OCI-LY1 (cell line): ENCODE results near the gene CLEC17A.

Source experiments
- H2AFZ ChIP-seq: fragments of 200-600 bp; sonication (generic), shearing (Covaris generic); 2 replicates; pipeline ENCODE4 v1.6.0; 2014; ENCODE audit warnings: antibody characterized with exemption, mild to moderate bottlenecking, low read length
- H3F3A ChIP-seq: fragments of 200-600 bp; sonication (generic), shearing (Covaris generic); 2 replicates; pipeline ENCODE4 v1.6.0; 2014; ENCODE audit warnings: mild to moderate bottlenecking, antibody characterized with exemption, low read length, moderate library complexity; ENCODE audit not compliant: insufficient read depth
- H3K27ac ChIP-seq: fragments of 200-600 bp; sonication (generic); 2 replicates; pipeline ENCODE4 v1.5.1; 2014; ENCODE audit warnings: low read length, mixed run types, mild to moderate bottlenecking, low read depth; ENCODE audit not compliant: poor library complexity, severe bottlenecking
- H3K27me3 ChIP-seq: fragments of 200-600 bp; sonication (generic); 2 replicates; pipeline ENCODE4 v1.6.0; 2014; ENCODE audit warnings: antibody characterized with exemption, mild to moderate bottlenecking, low read length, moderate library complexity; ENCODE audit not compliant: insufficient read depth
- H3K36me3 ChIP-seq: fragments of 200-600 bp; sonication (generic); 2 replicates; pipeline ENCODE4 v1.6.1; 2014; ENCODE audit warnings: mild to moderate bottlenecking, antibody characterized with exemption, low read length, moderate library complexity, mixed read lengths; ENCODE audit not compliant: insufficient read depth
- H3K4me1 ChIP-seq: fragments of 200-600 bp; sonication (generic); 2 replicates; pipeline ENCODE4 v1.5.1; 2014; ENCODE audit warnings: mild to moderate bottlenecking, low read length, moderate library complexity; ENCODE audit not compliant: insufficient read depth, severe bottlenecking
- H3K4me2 ChIP-seq: fragments of 200-600 bp; sonication (generic), shearing (Covaris generic); 2 replicates; pipeline ENCODE4 v1.6.1; 2014; ENCODE audit warnings: low read length
- H3K4me3 ChIP-seq: fragments of 200-600 bp; sonication (generic); 2 replicates; pipeline ENCODE4 v1.5.1; 2014; ENCODE audit warnings: low read length, low read depth, mild to moderate bottlenecking, mixed read lengths; ENCODE audit not compliant: poor library complexity, severe bottlenecking
- H3K79me2 ChIP-seq: fragments of 200-600 bp; shearing (Covaris generic); 2 replicates; pipeline ENCODE4 v1.6.1; 2016; ENCODE audit warnings: mixed run types, low read length, mixed read lengths; ENCODE audit not compliant: insufficient read depth
- H3K9ac ChIP-seq: fragments of 200-600 bp; sonication (generic), shearing (Covaris generic); 2 replicates; pipeline ENCODE4 v1.6.1; 2014; ENCODE audit warnings: mild to moderate bottlenecking, low read length, mixed read lengths
- H3K9me2 ChIP-seq: fragments of 200-600 bp; sonication (generic), shearing (Covaris generic); 2 replicates; pipeline ENCODE4 v1.6.1; 2014; ENCODE audit warnings: low read depth, mild to moderate bottlenecking, low read length, mixed read lengths
- H3K9me3 ChIP-seq: fragments of 200-600 bp; shearing (Covaris generic); 2 replicates; pipeline ENCODE4 v1.6.1; 2014; ENCODE audit warnings: low read length, mixed read lengths
- H4K20me1 ChIP-seq: fragments of 200-600 bp; sonication (generic), shearing (Covaris generic); 2 replicates; pipeline ENCODE4 v1.6.0; 2016; ENCODE audit warnings: mild to moderate bottlenecking, low read length; ENCODE audit not compliant: insufficient read depth
- EZH2 ChIP-seq: fragments of 200-600 bp; sonication (generic), shearing (Covaris generic); IDR thresholded peaks from 2 replicates; pipeline ENCODE4 v1.8.0; 2017; ENCODE audit warnings: borderline replicate concordance, mixed run types, mild to moderate bottlenecking, antibody characterized with exemption, low read length, moderate library complexity, mixed read lengths
- TF ChIP-seq, protein P1 (sequence below): fragments of 200-600 bp; sonication (generic), shearing (Covaris generic); IDR thresholded peaks from 2 replicates; pipeline ENCODE4 v1.5.1; 2017; ENCODE audit warnings: mild to moderate bottlenecking, antibody characterized with exemption, low read length, moderate library complexity, mixed read lengths

The CLEC17A gene

DNA sequence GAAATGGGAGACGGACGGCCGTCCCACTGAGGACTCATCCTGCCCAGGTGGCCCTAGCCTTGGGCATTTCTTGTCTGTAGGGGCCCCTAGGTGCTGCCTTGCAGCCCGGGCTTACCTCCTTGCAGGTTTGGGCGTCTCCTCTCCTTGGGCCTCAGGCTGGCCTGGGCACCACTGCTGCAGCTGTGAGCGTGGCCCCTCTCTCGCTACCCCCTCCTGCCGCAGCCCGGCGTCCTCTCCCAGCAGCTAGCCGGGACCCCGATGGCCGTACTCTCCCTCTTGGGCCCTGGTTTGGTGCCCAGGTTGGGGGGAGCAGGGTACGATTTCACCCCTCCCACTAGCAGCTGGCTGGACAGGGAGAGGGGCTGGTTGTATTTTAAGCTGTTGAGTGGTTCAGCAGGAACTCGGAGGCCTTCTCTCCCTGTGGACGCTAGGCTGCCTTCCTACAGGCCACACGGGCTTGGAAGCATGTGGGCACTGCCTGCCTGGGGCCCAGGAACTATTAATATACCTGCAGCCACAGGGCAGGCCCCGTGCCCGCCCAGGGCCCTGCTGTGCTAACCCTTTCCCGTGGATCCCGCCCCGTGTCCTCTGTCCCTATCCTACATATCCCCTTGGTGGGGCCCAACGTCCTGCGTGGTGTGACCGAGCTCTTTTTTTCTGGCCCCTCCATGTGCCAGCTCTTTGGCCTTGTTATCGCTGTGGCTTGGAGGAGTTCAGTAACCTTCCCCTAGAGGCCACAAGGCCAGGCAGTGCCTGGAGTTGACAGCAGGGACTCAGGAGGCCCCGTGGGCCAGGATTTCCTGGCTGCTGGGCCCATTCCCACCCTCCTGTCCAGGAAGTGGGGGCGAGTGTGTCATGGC is 22.7 kb upstream of the CLEC17A start:
- Histone ChIP-seq H3K9me2 (no peaks in the 10 kb centered on the region), H3K4me3 (no peak overlapping the region), H3K36me3 (peaks cover 12% of the 10 kb centered on the region; the same call in 1 of the 2 replicates), H2AFZ (no peak overlapping the region), H3K9me3 (no peaks in the 10 kb centered on the region), H3K4me2 (no peak overlapping the region), H4K20me1 (no peaks in the 10 kb centered on the region), H3F3A (no peaks in the 10 kb centered on the region), H3K27me3 (no peaks in the 10 kb centered on the region), H3K79me2 (no peaks in the 10 kb centered on the region), H3K27ac (peak overlapping the region; percentile 47), H3K4me1 (peaks cover 39% of the 10 kb centered on the region), H3K9ac (no peak overlapping the region; the same call in 1 of the 2 replicates)
- TF ChIP-seq, protein P1, sequence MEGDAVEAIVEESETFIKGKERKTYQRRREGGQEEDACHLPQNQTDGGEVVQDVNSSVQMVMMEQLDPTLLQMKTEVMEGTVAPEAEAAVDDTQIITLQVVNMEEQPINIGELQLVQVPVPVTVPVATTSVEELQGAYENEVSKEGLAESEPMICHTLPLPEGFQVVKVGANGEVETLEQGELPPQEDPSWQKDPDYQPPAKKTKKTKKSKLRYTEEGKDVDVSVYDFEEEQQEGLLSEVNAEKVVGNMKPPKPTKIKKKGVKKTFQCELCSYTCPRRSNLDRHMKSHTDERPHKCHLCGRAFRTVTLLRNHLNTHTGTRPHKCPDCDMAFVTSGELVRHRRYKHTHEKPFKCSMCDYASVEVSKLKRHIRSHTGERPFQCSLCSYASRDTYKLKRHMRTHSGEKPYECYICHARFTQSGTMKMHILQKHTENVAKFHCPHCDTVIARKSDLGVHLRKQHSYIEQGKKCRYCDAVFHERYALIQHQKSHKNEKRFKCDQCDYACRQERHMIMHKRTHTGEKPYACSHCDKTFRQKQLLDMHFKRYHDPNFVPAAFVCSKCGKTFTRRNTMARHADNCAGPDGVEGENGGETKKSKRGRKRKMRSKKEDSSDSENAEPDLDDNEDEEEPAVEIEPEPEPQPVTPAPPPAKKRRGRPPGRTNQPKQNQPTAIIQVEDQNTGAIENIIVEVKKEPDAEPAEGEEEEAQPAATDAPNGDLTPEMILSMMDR: no peak
- TF ChIP-seq EZH2: no peak

DNA sequence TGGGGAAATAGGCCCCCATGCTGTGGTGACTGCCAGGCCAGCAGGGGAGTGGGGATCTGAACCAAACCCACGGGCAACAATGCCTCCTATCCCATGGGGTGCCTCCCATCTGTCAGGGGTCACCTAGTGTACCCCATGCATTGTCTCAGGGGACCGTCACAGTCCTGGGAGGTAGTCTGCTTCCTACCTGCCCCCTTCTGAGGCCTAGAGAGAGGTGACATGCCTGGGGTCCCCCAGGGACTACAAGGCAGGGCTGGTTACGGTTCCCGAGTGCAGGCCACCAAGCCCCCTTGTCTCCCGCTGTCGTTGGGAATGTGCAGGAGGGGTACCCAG is 22.1 kb upstream of the CLEC17A start:
- Histone ChIP-seq H3K9me2 (no peaks in the 10 kb centered on the region), H3F3A (no peaks in the 10 kb centered on the region), H3K9ac (no peak overlapping the region; the same call in 1 of the 2 replicates), H3K27me3 (no peaks in the 10 kb centered on the region), H2AFZ (no peak overlapping the region), H3K27ac (no peak overlapping the region), H3K9me3 (no peaks in the 10 kb centered on the region), H3K4me1 (peaks cover 39% of the 10 kb centered on the region), H3K79me2 (no peaks in the 10 kb centered on the region), H3K4me2 (no peak overlapping the region), H4K20me1 (no peaks in the 10 kb centered on the region), H3K36me3 (peaks cover 16% of the 10 kb centered on the region; the same call in 1 of the 2 replicates), H3K4me3 (no peak overlapping the region)
- no peak for TF ChIP-seq EZH2
- TF ChIP-seq, protein P1: no peak

DNA sequence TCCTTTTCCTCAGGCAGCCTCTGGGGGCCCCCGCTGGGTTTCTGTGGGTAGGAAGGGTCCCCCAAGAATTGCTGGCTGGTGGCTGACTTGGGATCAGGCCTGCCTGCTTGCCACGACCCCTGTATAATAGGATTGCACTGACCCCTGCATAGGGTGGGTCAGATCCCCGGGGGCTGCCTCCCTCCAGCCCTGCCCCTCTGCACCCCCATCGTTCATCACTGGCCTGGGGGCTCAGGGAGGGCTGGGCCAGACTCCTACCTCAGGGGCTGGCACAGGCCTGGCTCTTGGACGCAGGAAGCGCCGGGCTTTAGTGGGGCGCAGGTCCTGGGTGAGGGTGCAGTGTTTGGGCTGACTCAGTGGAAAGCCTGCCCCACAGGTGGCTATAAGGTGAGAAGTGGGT is 21.6 kb upstream of the CLEC17A start:
- Histone ChIP-seq H3K79me2 (no peaks in the 10 kb centered on the region), H3K9ac (no peak overlapping the region; the same call in 1 of the 2 replicates), H3K9me3 (no peaks in the 10 kb centered on the region), H3K4me3 (no peak overlapping the region), H2AFZ (no peak overlapping the region), H3K27me3 (no peaks in the 10 kb centered on the region), H3K4me1 (peaks cover 37% of the 10 kb centered on the region), H3K4me2 (no peak overlapping the region), H3F3A (no peaks in the 10 kb centered on the region), H3K9me2 (no peaks in the 10 kb centered on the region), H3K36me3 (peaks cover 21% of the 10 kb centered on the region; the same call in 1 of the 2 replicates), H4K20me1 (no peaks in the 10 kb centered on the region), H3K27ac (no peak overlapping the region)
- TF ChIP-seq EZH2: no peak
- TF ChIP-seq, protein P1: no peak
